Measurements from ENCODE around the gene RBM10.

The RBM10 gene

DNA sequence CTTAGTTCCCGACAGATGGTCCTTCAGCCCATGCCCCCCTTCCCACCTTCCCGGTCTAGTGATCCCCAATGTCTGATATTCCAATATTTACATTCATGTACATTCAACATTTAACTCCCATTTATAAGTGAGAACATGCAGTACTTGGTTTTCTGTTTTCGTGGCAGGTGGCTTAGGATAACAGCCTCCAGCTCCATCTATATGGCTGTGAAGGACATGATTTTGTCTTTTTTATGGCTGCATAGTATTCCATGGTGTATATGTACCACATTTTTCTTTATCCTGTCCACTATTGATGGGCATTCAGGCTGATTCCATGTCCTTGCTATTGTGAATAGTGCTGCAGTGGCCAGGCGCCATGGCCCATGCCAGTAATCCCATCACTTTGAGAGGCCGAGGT lies 13.8 kb downstream of the RBM10 start:
- Mint-ChIP-seq H3K27me3 (no peaks in the 10 kb centered on the region), H3K9me3 (no peaks in the 10 kb centered on the region), H3K36me3 (ENCODE audit: insufficient read depth) (peaks cover 42% of the 10 kb centered on the region), H3K4me3 (no peak overlapping the region), H3K27ac (ENCODE audit: low read depth) (peak overlapping the region; percentile 46), H3K4me1 (no peaks in the 10 kb centered on the region)
- ATAC-seq (replicated peaks; ENCODE audit: extremely low read depth, poor library complexity, severe bottlenecking) (no peak), DNase-seq (ENCODE audit: low spot score in 2 of 2) (no peak)

DNA sequence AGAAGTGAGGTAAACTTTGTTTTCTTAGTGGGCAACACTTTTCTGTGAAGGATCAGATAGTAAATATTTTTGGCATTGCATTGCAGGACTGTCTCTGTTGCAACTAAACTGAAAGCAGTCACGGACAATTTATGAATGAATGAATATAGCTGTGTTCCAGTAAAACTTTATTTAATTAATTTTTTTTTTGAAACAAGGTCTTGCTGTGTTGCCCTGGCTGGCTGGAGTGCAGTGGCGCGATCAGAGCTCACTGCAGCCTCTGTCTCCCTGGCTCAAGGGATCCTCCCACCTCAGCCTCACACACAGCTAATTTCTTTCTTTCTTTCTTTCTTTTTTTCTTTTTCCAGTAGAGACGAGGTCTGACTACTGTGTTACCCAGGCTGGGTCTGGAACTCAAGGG lies 15.8 kb downstream of the RBM10 start:
- Mint-ChIP-seq H3K4me3 (no peak overlapping the region), H3K36me3 (ENCODE audit: insufficient read depth) (peaks cover 28% of the 10 kb centered on the region), H3K27ac (ENCODE audit: low read depth) (no peak overlapping the region), H3K4me1 (no peaks in the 10 kb centered on the region), H3K27me3 (no peaks in the 10 kb centered on the region), H3K9me3 (no peaks in the 10 kb centered on the region)
- ATAC-seq (replicated peaks; ENCODE audit: extremely low read depth, poor library complexity, severe bottlenecking) = no peak
- DNase-seq (ENCODE audit: low spot score in 2 of 2) = no peak

DNA sequence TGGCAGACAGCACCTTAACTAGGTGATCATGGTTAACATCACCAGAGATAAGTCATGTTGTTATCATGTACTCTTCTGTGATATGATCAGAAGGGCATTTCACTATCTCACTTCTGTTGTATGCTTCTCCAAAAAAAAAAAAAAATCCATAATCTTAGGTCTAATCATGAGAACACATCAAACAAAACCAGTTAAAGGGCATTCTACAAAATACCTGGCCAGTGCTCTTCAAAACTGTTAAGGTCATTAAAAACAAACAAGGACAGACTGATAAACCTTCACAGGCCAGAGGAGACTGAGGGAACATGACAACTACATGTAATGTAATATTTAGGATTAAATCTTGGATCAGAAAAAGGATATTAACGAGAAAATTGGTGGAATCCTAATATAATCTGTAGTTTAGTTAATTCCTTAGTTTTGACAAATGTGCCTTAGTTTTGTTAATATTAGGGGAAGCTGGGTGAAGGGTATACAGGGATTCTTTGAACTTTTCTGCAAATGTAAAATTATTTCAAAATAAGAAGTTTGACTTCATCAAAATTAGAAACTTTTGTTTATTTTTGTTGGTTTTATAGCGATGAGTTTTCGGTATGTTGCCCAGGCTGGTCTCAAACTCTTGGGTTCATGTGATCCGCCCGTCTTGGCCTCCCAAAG lies 18.0 kb downstream of the RBM10 start:
- ATAC-seq (replicated peaks; ENCODE audit: extremely low read depth, poor library complexity, severe bottlenecking) = no peak
- Mint-ChIP-seq H3K27ac (ENCODE audit: low read depth) (no peak overlapping the region), H3K36me3 (ENCODE audit: insufficient read depth) (peaks cover 12% of the 10 kb centered on the region), H3K27me3 (no peaks in the 10 kb centered on the region), H3K4me3 (no peak overlapping the region), H3K9me3 (no peaks in the 10 kb centered on the region), H3K4me1 (no peaks in the 10 kb centered on the region)
- DNase-seq (ENCODE audit: low spot score in 2 of 2) = no peak

DNA sequence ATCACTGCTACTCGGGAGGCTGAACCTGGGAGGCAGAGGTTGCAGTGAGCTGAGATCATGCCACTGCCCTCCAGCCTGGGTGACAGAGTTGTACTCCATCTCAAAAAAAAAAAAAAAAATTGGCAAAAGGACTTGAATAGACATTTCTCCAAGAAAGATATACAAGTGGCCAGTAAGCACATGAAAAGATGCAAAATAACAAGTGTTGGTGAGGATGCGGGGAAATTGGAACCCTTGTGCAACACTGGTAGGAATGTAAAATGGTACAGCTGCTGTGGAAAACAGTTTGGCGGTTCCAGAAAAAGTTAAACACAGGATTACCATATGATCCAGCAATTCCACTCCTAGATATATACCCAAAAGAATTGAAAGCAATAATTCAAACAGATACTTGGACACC lies 19.4 kb downstream of the RBM10 start:
- Mint-ChIP-seq H3K4me3 (no peak overlapping the region), H3K27ac (ENCODE audit: low read depth) (no peak overlapping the region), H3K27me3 (no peaks in the 10 kb centered on the region), H3K9me3 (no peaks in the 10 kb centered on the region), H3K4me1 (no peaks in the 10 kb centered on the region), H3K36me3 (ENCODE audit: insufficient read depth) (peaks cover 11% of the 10 kb centered on the region)
- no peak for DNase-seq (ENCODE audit: low spot score in 2 of 2)
- ATAC-seq (replicated peaks; ENCODE audit: extremely low read depth, poor library complexity, severe bottlenecking) = no peak

DNA sequence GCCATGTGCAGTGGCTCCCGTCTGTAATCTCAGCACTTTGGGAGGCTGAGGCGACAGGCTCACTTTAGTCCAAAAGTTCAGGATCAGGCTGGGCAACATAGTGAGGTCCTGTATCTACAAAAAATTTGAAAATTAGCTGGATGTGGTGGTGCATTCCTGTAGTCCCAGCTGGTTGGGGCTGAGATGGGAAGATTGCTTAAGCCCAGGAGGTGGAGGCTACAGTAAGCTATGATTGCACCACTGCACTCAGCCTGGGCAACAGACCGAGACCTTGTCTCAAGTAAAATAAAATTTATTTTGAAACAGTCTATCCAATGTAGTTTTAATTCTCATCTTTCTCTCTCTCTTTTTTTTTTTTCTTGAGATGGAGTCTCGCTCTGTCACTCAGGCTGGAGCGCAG lies 21.1 kb downstream of the RBM10 start:
- DNase-seq (ENCODE audit: low spot score in 2 of 2) (no peak), ATAC-seq (replicated peaks; ENCODE audit: extremely low read depth, poor library complexity, severe bottlenecking) (no peak)
- Mint-ChIP-seq H3K9me3 (no peaks in the 10 kb centered on the region), H3K4me1 (no peaks in the 10 kb centered on the region), H3K4me3 (no peak overlapping the region), H3K36me3 (ENCODE audit: insufficient read depth) (peaks cover 8% of the 10 kb centered on the region), H3K27ac (ENCODE audit: low read depth) (no peak overlapping the region), H3K27me3 (no peaks in the 10 kb centered on the region)

DNA sequence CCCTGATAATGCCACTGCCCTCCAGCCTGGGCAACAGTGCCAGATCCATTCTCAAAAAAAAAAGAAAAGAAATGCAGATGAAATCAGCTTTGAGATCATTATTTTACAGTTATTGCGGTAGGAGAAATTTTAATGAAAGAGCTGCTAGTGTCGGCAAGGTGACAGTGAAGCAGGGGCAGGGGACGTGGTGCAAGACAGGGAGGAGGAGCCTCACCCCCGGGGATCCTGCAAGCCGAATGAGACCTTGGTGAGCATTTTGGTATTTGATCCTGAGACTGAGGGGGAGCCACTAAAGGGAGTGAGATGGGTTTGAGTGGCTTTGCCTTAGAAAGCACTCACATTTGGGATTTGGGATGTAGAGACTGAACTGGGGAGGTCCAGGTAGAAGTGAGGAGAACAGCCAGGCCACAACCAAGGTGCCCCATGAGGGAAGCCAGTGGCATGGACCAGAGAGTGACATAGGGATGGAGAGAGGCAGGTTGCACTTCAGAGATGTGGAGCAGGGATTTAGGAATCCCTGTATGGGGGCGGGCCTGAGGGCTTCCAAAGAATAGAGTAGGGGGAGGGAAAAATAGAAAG lies 23.6 kb downstream of the RBM10 start:
- no peaks in the 10 kb centered on the region for H3K9me3 Mint-ChIP-seq
- peaks cover 13% of the 10 kb centered on the region for H3K36me3 Mint-ChIP-seq (ENCODE audit: insufficient read depth)
- ATAC-seq (replicated peaks; ENCODE audit: extremely low read depth, poor library complexity, severe bottlenecking) (no peak), DNase-seq (ENCODE audit: low spot score in 2 of 2) (no peak)
- no peaks in the 10 kb centered on the region for H3K27me3 Mint-ChIP-seq
- no peak overlapping the region for H3K4me3 Mint-ChIP-seq
- no peak overlapping the region for H3K27ac Mint-ChIP-seq (ENCODE audit: low read depth)
- no peaks in the 10 kb centered on the region for H3K4me1 Mint-ChIP-seq

DNA sequence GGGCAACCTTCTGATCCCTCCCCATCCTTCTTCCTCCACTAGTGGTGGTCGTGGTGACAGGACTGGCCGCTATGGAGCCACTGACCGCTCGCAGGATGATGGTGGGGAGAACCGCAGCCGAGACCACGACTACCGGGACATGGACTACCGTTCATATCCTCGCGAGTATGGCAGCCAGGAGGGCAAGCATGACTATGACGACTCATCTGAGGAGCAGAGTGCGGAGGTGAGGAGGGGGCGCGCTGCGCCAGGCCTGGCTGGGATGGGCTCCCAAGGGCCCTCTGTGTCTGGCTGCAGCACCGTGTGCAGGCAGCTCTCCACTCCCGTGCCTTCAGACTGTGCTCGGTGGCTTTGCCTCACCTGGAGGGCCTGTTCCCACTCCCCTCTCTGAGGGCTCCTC lies 24.3 kb downstream of the RBM10 start:
- Mint-ChIP-seq H3K27ac (ENCODE audit: low read depth) (no peak overlapping the region), H3K36me3 (ENCODE audit: insufficient read depth) (peaks cover 14% of the 10 kb centered on the region), H3K4me3 (no peak overlapping the region), H3K4me1 (no peaks in the 10 kb centered on the region), H3K9me3 (no peaks in the 10 kb centered on the region), H3K27me3 (no peaks in the 10 kb centered on the region)
- ATAC-seq (replicated peaks; ENCODE audit: extremely low read depth, poor library complexity, severe bottlenecking) (no peak), DNase-seq (ENCODE audit: low spot score in 2 of 2) (no peak)

DNA sequence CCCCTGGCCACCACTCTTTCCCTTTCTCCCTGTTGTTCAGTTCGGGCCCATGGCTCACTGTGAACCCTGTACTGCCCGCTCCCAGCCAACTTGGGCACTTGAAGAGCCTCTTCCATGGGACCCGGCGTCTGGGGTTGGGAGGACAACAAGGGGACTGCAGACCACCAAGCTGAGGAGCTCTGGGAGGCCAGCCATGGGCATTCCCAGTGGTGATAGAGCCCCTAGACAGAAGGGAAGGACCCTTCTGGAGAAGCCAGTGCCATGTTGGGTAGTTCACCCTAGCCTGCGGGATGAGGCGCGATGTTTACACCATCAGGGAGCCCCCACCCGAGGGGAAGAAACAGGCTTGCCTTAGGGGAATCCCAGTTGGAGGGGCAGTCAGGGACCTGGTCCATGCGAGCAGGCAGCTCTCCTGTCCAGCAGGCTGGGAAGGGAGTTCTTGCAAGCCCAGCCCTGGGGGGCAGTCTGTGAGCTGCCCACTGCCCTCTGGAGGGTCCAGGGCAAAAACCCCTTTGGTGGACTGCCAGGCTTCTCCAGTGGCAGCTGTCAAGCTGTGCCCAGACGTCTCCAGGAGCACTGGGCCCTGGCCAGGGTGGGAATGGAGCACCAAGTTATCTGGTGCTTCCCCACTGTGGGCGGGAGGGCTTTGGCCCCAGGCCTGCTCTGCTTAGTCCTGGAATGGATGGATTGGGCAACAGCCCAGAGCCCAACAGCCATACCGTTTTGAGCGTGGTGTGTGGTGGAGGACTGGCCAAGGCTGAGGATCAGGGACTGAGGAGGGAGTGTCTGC lies 24.9 kb downstream of the RBM10 start:
- DNase-seq (ENCODE audit: low spot score in 2 of 2) (no peak), ATAC-seq (replicated peaks; ENCODE audit: extremely low read depth, poor library complexity, severe bottlenecking) (no peak)
- H3K27me3 Mint-ChIP-seq = no peaks in the 10 kb centered on the region
- H3K36me3 Mint-ChIP-seq (ENCODE audit: insufficient read depth) = peaks cover 15% of the 10 kb centered on the region
- H3K4me3 Mint-ChIP-seq = no peak overlapping the region
- H3K27ac Mint-ChIP-seq (ENCODE audit: low read depth) = no peak overlapping the region
- H3K4me1 Mint-ChIP-seq = no peaks in the 10 kb centered on the region
- H3K9me3 Mint-ChIP-seq = no peaks in the 10 kb centered on the region

DNA sequence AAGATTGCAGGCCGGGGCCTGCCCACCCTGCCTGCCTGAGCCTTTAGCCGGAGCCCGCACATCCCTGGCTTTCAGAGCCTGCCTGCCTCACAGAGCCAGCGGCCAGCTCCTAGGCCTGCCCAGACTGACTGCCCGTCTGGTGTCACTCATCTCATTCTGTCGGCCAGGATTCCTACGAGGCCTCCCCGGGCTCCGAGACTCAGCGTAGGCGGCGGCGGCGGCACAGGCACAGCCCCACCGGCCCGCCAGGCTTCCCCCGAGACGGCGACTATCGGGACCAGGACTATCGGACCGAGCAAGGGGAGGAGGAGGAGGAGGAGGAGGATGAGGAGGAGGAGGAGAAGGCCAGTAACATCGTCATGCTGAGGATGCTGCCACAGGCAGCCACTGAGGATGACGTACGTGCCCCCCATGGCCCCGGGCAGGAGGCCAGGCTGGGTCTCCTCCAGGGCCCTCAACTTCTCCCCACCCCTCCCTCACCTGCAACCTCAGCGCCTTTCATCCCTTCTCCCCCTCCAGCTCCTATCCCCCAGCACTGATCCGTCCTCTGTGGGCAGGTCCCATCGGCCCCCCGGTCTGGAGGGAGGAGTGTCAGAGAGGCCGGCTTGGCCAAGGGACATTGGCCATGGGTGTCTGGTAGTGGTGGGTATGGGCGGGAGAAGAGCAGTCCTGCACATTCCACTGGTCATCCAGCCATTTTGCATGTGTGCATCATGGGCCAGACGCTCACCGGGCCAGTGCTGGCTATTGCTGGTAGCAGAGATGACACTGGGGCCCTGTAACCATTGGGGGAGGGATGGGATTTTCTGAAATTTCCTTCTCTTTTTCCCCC lies 26.1 kb downstream of the RBM10 start:
- ATAC-seq (replicated peaks; ENCODE audit: extremely low read depth, poor library complexity, severe bottlenecking) = no peak
- H3K27me3 Mint-ChIP-seq = no peaks in the 10 kb centered on the region
- H3K4me3 Mint-ChIP-seq = no peak overlapping the region
- peaks cover 16% of the 10 kb centered on the region for H3K36me3 Mint-ChIP-seq (ENCODE audit: insufficient read depth)
- no peaks in the 10 kb centered on the region for H3K4me1 Mint-ChIP-seq
- no peak overlapping the region for H3K27ac Mint-ChIP-seq (ENCODE audit: low read depth)
- no peaks in the 10 kb centered on the region for H3K9me3 Mint-ChIP-seq
- no peak for DNase-seq (ENCODE audit: low spot score in 2 of 2)

DNA sequence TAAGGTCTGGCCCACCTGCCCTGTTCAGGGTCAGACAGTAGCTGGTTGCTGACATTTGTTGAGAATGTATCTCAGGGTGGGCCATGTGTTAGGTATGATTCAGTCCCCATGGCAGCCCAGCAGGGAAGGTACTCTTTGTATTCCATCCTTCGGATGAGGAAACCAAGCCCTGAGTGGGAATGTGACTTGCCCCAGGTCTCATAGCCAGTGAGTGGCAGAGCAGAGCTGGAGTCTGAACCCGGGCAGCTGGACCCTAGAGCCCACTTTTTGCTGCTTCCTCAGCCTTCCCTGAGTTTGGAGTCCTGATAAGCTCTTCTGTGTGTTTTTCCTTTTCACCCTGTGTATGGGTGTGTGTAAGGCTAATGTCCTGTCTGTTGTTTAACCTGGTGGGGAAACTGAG lies 27.0 kb downstream of the RBM10 start:
- H3K4me1 Mint-ChIP-seq = no peaks in the 10 kb centered on the region
- no peaks in the 10 kb centered on the region for H3K9me3 Mint-ChIP-seq
- peaks cover 22% of the 10 kb centered on the region for H3K36me3 Mint-ChIP-seq (ENCODE audit: insufficient read depth)
- H3K4me3 Mint-ChIP-seq = no peak overlapping the region
- H3K27me3 Mint-ChIP-seq = no peaks in the 10 kb centered on the region
- no peak overlapping the region for H3K27ac Mint-ChIP-seq (ENCODE audit: low read depth)
- ATAC-seq (replicated peaks; ENCODE audit: extremely low read depth, poor library complexity, severe bottlenecking) = no peak
- DNase-seq (ENCODE audit: low spot score in 2 of 2) = no peak

DNA sequence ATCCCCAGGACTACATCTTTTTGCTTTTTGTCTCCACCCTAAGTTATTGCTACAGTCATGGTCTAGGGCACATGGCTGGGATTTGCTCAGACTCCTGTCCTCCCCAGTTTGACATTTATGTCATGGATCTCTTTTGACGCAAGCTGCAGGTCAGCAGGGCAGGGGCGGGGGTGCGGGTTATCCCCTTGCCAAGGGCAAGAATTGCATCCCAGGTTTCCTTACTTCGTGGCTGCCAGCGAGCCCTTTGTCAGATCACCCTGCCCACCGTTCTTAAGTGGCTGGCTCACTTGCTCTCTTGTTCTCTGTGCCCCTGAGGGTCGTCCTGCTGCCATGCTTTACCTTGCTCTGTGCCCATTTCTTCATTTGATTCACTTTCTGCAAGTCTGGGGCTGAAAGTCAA lies 27.5 kb downstream of the RBM10 start:
- Mint-ChIP-seq H3K4me1 (no peaks in the 10 kb centered on the region), H3K9me3 (no peaks in the 10 kb centered on the region), H3K27me3 (no peaks in the 10 kb centered on the region), H3K36me3 (ENCODE audit: insufficient read depth) (peaks cover 21% of the 10 kb centered on the region), H3K27ac (ENCODE audit: low read depth) (no peak overlapping the region), H3K4me3 (no peak overlapping the region)
- DNase-seq (ENCODE audit: low spot score in 2 of 2) (no peak), ATAC-seq (replicated peaks; ENCODE audit: extremely low read depth, poor library complexity, severe bottlenecking) (no peak)

DNA sequence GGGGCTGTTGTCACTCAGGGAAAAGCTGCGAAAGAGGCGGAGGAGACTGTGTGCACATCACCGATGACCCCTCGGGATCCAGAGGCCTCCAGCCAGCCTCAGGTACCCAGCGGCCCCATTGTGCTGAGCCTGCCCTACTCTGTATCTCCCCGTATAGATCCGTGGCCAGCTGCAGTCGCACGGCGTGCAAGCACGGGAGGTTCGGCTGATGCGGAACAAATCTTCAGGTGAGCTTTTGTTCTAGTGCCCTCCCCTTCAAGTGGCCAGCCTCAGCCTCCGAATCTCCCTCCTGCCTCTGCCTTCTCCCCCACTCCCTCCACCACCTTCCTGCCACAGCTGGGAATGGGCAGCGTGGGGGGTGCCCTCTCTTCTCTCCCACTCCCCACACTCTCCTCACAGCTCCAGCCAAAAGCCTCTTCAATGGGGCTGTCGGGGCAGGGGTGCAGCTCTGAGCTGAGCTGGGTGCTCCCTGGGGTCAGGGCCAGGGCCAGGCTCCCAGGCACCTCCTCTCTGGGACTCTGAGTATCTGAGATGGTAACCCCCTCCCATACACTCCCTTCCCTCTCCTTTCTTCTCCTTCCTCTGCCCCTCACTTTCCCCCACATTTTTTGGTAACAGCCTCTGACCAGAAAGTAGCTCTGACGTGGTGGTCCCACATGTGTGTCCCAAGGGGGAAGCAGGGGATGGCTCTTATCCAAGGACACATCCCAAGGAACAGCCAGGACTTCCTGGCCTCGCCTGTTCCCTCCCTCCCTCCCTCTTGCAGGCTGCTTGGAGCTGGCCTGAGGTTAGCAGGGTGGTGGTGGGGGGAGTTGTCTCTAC lies 28.2 kb downstream of the RBM10 start:
- no peak overlapping the region for H3K4me3 Mint-ChIP-seq
- peaks cover 27% of the 10 kb centered on the region for H3K36me3 Mint-ChIP-seq (ENCODE audit: insufficient read depth)
- ATAC-seq (replicated peaks; ENCODE audit: extremely low read depth, poor library complexity, severe bottlenecking) = no peak
- peak overlapping the region; percentile 67 for H3K27ac Mint-ChIP-seq (ENCODE audit: low read depth)
- H3K27me3 Mint-ChIP-seq = no peaks in the 10 kb centered on the region
- DNase-seq (ENCODE audit: low spot score in 2 of 2) = no peak
- H3K9me3 Mint-ChIP-seq = no peaks in the 10 kb centered on the region
- H3K4me1 Mint-ChIP-seq = no peaks in the 10 kb centered on the region
